Measurements from ENCODE around the gene NEURL3.

- TF ChIP-seq CTCF (IDR thresholded peaks at IDR 0.05 in 4 of 5, conservative IDR thresholded peaks at IDR 0.05 in 1 of 5) (no peak), POLR2A (IDR thresholded peaks at IDR 0.05) (no peak)
Observed at GRCh38 chr2:96463119-96463518, 42.0 kb downstream of the NEURL3 start.

Measured in gastrocnemius medialis (tissue), 4 donors.